ENCODE measurements around the gene NEUROD6.

DNA sequence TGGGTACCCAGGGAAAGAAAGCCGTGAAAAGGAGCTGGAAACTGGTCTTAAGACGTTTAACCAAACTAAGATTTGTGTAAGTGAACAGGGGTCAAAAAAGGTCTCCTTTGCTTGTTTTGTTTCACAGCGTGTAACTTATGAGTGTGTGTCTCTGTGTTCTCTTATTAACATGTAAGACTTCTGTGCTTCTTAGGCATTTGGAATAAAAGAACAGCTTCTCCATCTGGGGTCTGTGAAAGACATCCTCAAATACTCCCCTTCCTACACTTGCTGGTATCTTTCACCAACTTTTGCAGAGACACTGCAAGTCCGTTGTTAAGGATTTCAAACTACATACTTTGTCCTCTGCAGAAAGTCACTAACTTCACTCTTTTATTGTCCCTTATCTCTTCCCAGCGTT lies 615 bp upstream of the NEUROD6 start:
- TF ChIP-seq POLR2AphosphoS5 (IDR thresholded peaks at IDR 0.05): no peak
- no peak for TF ChIP-seq CTCF (IDR thresholded peaks at IDR 0.05)
- TF ChIP-seq POLR2A (IDR thresholded peaks at IDR 0.05; ENCODE audit: low read depth): no peak
- TF ChIP-seq EP300 (IDR thresholded peaks at IDR 0.05): no peak
